ENCODE measurements around the gene MIEF1.
A peak's percentile ranks its signal among the peaks of the same experiment; 100 is the strongest.
"Not testable (repeated sequence)": the region's sequence is repeated elsewhere in the genome, so short reads cannot be mapped to it uniquely, and the experiment has no call there.

The MIEF1 gene

DNA sequence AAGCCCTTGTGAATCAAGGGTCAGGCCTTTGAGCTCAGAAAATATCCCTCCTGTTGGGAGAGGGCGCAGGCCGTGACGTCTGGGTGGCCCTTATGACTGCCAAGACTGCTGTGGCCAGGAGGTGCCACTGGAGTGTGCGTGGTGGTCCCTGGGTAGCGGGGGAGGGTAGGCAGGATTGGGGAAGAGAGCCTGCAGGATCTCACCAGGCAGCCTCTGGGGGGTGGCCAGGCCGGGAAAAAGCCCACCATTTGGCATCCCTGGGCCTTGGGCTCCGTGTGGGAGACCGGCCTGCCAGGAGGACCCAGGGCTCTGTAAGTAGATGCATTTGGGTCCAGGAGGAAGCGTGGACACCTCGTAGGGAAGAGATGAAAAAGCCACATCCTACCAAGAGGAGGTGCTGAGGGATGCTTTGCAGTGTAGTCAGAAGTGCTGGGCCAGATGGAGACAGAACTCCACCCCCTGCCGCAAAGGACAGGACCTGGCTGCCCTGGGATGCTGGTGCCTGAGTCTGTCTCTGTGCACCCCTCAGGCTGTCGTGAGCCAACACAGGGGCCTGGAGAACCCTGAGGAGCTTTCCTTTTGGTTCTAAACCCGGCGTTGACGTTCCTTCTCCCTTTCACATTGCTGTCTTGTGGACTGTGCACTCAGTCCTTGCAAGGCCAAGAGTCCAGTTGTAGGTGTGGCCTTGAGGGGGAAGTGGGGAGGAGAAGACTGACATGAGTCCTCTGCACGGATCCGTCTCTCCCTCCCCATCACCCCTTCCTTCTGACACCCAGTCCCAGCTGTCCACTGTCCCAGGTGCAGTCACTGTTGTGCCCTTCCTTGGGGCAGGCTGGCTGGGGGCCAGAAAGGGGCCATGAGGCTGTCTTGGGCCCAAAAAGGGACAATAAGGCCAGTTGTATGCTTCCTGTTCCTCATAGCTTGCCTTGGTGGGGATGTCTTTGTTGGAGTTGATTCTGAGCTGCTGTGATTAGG lies 12.7 kb upstream of the MIEF1 start:
- DNase-seq (ENCODE audit: low spot score), result no peak

DNA sequence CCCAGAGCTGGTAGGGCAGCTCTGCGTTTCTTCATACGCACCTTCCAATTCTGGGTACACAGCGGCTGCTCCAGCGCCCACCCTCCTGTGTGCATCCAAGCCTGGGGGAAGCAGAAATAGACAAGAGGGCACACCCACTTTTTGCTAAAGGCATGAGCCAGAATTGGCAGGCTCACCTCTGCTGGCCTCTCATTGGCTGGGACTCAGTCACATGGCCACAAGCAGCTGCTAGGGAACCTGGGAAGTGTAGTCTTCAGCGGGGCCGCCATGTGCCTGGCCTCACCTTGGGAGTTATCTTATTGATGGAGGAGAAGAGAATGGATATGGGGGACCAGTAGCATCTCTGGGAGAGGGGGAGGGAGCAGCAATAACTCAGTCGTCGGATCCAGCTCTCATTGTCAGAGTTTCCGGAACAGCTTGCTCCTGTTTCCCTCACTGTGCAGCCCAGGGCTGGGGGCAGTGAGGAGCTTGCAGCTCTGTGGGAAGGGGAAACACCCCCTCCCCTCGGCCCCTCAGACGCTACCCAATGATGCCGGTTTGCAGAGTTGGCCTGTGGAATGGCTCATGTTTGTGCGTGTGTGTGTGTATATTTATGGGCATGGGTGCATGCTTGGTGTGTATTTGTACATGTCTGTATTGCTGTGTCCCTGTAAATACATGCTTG lies 11.8 kb upstream of the MIEF1 start:
- DNase-seq (ENCODE audit: low spot score), result peak; percentile 31

DNA sequence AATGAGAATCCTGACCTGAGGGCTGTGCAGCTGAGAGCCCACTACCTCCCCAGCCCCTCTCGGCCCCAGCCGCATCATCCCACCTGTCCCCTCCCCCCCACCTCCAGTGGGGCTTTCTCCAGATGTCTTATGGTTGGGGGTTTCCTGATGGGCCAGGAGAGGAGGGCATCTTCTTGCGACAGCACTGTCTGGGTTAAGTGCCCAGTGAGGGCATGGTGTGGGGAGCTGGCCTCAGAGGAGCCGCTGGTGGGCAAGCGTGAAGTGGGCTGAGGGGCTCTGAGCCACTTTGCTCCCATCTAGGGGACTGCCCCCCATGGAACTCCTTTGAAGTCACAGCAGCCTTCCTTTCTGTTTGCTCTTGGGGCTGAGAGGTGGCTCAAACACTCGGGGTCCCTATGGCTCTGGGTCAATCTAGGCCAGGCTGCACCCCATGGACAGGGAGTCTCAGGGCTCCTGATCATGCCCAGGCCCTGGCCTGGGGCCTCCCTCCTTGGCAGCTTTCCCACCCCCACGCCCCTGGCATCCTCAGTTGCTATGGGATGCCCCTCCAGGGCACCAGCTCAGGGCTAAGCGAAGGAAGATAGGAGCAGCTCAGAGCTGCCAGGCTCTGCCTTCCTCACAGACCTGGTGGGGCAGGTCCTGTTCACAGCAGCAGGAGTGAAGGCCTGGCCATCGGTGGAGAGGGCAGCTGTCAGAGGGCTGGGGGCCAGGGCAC lies 11.0 kb upstream of the MIEF1 start:
- no peak for DNase-seq (ENCODE audit: low spot score)

DNA sequence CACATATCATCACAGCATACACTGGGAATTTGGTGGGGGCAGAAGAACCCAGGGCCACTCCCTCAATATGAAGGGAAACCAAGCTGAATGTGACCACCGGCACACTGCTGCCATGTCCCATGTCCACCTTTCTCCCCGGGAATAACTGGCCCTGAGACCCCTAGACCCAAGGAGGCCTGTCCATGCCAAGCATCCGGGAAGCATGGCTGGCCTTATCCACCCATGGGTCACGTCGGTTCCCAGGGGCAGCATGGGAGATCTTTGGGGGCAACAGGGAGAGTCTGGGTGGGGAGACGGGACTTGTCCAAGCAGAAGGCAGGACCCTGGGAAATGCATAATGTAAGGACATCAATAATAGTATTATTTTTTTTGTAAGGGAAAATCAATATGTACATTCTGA lies 10.4 kb upstream of the MIEF1 start:
- DNase-seq (ENCODE audit: low spot score), result no peak

DNA sequence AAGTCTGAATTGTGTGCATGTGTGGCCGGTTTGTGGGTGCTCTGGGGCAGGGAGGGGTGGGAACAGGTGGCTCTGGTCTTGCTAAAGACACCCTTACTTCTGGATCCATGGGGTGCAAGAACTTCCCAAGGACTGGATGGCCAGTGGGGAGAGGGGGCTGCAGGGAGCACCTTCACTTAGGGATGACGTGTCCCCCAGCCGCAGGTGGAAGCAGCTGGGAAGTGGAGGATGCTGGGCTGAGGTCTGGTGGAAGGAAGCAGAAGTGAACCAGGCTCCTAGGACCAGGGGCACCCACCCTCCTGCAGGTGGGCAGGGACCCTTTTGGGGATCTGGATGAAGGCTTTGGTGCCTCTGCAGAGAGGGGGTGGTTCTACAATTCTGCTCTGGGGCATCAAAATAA lies 9.9 kb upstream of the MIEF1 start:
- DNase-seq (ENCODE audit: low spot score), result no peak

DNA sequence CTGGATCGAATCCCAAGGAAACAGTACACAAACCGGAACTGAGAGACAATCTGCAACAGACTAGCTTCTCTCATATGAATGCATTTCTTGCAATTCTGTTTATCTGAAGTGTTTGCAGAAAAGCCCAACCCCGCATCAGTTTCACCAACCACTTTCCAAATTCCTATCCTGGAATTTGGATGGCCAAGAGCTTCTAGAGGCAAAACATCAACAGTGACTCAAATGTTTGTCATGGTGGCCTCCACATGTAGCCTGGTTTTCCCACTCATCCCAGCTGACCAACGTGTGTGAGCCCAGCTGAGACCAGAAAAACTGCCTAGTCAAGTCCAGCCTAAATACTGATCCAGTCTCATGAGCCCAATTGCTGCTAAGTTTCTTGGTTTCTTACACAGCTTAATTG lies 8.3 kb upstream of the MIEF1 start:
- no peak for DNase-seq (ENCODE audit: low spot score)

DNA sequence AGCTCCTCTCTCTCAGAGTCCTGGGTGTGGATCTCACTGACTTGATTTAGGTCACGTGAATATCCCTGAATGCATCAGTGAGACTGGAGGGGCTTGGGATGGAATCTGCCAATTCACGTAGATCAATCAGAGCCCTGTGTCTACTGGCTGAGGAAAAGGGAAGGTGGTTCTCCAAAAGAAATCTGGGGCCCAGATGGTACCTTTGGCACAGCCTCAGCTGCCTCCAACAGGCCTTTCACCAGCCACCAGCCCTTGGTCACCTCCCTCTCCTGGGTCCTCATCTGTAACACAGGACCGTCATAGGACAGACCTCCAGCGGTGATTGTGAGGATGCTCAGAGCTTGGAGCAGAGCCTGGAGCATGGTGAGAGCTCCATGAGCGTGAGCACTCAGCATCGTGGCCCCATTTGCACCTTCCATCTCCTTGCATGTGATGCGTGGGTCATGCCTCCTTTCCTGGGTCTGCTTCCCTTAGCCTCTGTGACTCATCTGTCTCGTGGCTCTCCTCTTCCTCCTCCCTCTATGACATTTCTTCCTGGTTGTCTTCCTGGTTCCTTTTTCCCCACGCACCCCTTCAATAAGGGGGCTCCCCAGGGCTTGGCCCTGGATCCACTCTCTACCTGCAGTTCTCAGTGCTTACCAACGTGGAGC lies 7.5 kb upstream of the MIEF1 start:
- DNase-seq (ENCODE audit: low spot score), result no peak

DNA sequence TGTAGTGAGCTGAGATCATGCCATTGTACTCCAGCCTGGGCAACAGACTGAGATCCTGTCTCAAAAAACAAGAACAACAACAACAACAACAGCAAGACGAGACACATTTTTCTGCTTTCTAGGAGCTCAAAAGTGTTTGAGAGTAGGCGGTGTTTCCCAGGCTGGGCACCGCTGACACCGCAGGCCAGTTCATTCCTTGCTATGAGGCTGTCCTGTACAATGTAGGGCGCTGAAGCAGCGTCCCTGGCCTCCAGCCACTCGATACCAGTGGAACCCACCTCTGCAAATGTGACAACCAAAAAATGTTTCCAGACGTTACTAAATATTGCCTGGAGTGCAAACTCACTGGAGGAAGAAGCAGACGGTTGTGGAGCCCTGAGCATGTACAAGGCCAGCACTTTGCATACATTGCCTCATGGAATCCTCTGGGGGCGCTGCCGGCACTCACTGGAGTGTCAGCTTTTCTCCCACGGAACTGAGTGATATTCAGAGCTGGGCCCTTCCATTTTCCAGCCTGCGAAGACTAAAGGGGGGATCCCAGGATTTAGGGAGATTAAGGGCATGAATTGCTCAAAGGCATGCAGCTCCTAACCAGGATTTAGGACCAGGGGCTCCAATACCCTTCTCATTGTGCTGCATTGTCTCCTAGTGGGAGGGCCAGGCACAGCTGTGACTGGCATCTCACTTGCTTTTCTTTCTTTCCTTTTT lies 5.8 kb upstream of the MIEF1 start:
- DNase-seq (ENCODE audit: low spot score), result peak; percentile 36

DNA sequence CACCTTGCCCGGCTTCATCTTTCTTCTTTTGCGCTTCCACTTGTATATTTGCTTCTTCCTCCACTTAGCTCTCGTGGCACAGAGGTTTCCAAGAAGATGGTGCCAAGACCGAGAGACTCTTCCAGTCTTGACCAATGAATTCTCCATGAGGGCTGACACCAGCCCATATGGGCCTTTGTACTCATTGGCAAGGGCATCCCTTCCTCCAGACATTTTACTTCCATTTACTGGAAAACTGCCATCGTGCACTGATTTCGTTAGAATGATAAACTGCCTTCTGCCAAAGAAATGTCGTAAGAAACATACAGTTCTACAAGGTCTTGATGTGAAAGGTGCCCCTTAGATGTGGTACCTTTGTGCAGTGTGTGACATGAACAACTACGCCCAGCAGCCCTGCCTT lies 4.7 kb upstream of the MIEF1 start:
- no peak for DNase-seq (ENCODE audit: low spot score)

DNA sequence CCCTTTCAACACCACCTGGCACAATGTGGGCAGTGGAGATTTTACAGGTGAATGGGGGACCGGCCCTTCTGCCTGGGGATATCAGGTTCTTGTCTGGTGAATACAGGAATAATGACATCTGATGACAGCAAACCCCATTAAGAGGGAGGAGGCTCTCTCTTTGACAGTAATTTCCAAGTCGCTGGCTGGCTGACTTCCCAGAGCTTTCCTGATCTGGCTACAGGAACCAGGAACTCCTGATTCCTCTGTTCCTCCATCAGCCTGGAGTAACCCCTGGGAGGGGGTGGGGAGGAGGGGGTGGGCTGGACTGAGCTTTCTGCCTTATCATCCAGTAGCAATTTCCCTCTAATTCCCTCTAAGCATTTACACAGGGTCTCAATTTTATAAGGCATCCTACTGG lies 3.7 kb upstream of the MIEF1 start:
- no peak for DNase-seq (ENCODE audit: low spot score)

DNA sequence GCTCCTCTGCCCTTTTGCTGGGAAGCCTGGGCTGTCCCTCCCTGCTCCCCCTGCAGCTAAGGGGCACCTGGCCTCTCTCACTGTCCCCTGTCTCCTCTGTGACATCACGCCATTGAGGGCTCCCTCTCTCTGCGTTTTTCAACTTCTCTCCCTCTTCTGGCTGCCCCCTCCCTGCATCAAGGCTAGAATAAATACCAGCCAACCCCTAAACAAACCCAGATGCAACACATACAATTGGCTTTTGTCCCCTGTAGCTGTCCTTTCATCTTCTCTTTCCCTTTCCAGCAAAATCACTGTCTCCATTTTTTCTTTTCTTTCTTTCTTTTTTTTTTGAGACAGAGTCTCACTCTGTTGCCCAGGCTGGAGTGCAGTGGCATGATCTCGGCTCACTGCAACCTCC lies 3.3 kb upstream of the MIEF1 start:
- no peak for DNase-seq (ENCODE audit: low spot score)

DNA sequence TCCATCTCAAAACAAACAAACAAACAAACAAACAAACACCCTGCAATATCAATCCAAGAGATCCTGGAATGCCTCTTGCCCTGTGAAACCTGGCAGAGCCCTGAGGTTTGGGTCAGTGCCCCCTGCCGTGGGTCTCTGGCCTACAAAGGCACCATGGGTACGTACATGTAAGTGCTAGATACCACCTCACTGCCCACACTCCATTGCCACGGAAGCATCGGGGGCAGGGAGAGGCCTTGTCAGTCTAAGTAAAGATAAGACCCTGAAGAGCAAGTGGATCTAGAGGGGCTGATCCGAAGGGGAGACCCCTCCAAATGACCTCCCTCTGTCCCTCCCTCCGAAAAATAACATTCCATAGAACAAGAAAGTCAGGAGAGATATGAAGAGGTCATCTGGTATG lies 2.0 kb upstream of the MIEF1 start:
- no peak for DNase-seq (ENCODE audit: low spot score)

DNA sequence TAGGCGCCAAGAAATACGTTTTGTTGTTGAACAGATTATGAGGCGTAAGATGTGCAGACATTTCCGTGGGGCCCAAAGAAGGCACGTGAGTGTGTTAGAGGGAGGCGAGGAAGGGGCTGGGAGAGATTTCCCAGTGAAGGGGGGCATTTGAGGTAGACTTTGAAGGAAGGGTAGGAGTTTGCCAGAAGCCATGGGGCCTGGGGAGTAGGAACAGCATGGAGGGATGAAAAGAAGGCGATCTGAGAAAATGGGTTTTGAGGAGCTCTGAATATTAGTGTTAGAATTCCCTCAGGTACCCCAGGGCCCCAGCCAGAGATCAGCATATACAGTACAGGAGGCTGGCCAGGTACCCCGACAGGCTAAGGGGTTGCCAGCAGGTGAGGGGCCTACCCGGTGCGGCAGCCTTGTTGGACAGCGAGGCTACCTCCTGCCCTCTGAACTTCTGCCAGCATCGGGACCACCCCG lies 414 bp upstream of the MIEF1 start:
- DNase-seq (ENCODE audit: low spot score), result no peak

DNA sequence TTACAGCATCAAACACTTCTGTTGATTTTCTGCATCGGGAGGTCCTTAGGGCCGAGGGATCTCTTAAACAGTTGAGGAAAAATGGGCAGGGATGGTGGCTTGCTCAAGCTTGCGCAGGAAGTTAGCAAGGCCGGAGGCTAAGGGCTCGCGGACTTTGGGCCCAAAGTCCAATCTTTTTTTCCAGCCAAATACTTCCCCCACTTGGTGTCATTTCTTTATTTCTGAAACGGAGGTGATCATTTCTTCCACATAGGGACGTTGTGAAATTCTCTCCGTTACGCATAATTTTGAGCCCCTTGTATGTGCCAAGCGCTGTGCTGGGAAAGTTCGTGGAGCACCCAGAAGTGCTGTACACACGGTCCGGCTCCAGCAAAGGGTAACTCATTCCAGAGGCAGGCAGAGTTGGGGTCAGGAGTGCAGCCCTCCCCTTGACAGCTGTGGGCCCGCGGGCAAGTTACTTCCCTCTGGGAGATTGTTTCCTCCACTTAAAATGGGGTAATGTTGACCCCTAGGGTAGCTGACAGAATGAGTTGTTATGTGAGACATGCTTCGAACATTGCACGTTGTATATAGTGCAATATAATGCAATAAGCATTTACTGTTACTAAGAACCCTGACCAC lies 809 bp downstream of the MIEF1 start:
- no peak for DNase-seq (ENCODE audit: low spot score)

DNA sequence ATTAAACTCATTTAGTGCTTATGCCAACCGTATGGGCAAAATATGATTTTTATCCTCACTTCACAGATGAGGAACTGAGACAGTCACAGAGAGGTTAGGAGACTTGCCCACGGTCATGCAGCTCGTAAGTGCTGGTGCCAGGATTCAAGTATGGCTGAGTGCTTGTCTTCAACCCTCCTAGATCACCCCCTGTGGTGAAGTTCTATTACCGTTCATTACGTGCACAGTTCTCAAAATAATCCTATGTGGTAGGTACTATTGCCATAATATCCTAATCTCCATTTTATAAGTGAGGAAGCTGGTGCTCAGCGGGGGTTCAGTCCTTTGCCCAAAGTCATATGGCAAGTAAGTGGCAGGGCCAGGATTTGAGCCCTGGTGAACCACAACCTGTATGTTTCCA lies 1.5 kb downstream of the MIEF1 start:
- DNase-seq (ENCODE audit: low spot score), result no peak

DNA sequence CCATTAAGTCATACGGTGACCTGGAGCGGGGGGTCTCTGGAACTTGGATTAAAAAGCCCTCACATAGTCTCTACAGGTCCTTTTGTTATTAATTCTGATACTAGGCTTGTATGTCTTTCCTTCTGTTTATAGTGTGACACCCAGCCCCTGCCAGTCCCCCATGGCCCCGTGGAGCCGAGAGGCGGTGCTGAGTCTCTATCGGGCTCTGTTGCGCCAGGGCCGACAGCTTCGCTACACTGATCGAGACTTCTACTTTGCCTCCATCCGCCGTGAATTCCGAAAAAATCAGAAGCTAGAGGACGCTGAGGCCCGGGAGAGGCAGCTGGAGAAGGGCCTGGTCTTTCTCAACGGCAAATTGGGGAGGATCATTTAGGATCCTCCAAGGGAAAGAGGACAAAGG lies 2.0 kb downstream of the MIEF1 start:
- no peak for DNase-seq (ENCODE audit: low spot score)

DNA sequence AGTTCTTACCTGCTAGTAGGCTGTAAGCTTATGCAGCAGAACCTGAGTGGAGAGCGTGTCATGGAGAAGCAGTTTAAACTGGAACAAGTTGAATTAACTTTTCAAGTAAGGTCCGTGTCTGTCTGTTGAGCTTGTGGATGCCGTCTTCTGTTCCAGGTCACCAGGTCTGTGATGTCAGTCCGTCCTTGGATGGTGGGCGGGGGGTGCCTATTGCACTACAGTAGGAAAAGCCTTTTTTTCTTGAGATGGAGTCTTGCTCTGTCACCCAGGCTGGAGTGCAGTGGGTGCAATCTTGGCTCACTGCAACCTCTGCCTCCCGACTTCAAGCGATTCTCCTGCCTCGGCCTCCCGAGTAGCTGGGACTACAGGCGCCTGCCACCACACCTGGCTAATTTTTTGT lies 4.9 kb downstream of the MIEF1 start:
- DNase-seq (ENCODE audit: low spot score), result not testable (repeated sequence)

DNA sequence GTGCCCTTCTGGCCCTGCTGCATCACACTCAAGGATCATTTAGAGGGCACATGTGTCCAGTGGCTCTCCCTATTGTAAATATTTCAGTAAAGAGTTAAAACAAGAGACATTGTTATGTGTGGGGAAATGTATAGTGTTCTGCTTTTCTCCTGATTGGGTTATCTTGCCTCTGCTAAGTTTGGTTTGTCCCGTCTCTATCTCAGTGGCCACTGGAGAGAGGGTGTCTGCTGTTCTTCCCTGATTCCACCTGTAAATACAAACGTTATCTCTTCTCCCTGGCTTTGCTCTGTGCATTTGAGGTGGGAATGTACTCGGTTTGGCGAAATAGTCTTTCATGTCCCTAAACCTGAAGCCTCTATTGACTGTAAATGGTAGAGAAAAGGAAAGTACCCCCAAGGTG lies 6.3 kb downstream of the MIEF1 start:
- no peak for DNase-seq (ENCODE audit: low spot score)

DNA sequence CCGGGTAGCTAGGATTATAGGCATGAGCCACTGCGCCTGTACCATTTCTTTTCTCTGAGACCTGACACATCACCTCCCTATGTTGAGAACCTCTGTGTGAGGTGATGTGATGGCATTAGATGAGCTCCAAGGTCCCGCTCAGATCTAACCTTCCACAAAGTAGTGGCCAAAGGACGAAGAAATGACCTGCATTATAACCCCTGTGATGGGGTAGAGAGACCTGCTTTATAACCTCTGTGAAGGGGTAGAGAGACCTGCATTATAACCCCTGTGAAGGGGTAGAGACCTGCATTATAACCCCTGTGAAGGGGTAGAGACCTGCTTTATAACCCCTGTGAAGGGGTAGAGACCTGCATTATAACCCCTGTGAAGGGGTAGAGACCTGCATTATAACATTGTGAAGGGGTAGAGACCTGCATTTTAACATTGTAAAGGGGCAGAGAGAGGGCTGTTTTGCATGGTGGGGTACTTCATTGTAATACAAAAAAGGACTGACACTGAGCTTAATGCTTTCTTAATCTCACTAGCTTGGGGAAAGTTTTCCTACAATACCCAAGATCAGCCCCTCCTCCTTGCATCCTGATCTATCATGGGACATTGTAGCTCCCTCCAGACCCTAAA lies 8.5 kb downstream of the MIEF1 start:
- no peak for DNase-seq (ENCODE audit: low spot score)

DNA sequence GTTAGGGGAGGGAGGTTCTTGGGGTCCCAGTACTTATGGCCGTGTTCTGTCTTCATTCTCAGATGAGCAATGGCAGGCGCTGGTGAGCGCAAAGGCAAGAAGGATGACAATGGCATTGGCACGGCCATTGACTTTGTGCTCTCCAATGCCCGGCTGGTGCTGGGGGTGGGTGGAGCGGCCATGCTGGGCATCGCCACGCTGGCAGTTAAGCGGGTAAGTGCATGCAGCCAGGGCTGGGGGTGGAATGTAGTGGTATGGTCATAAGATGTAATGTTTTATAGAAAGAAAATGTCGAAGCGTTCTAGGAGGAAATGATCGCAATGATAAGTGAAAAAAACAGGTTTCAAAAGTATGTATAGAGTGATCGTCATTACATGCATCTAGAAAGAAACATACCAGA lies 9.1 kb downstream of the MIEF1 start:
- DNase-seq (ENCODE audit: low spot score), result no peak

DNA sequence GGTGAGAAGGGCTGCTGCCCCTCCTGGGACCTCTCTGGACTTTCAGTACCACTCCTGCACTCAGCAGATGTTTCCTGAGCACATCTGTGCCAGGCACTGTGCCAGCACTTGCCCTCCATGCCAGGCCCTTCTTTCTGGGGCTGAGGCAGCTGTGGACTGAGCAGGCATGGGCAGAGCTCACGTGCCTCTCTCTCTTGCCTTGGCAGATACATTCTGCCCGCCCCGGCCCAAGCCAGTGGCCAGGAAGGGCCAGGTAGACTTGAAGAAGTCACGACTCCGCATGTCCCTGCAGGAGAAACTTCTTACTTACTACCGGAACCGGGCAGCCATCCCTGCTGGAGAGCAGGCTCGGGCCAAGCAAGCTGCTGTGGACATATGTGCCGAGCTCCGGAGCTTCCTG lies 9.9 kb downstream of the MIEF1 start:
- DNase-seq (ENCODE audit: low spot score), result no peak
